HL-60/S4 treated with retinoic acid at 250 ng/mL for 4 days and 3 days (cell line): ENCODE measurements around the gene USP37.

Experiments
- in situ Hi-C: fragments of 300-500 bp; cut with MboI; formaldehyde crosslinking; loops from 2 replicates; pipeline ENCODE4 v1.7.0; 2022; ENCODE audit warnings: low sequenced_read_pairs

Gene USP37

GRCh38 chr2:218435003-218435982 is 132.9 kb downstream of the USP37 start:
- in situ Hi-C loops, result no loop called here

- in situ Hi-C loops, result no loop called here
Observed at GRCh38 chr2:218434456-218434855, 133.7 kb downstream of the USP37 start.

- in situ Hi-C loops, result no loop called here
Observed at GRCh38 chr2:218432676-218433365, 135.3 kb downstream of the USP37 start.

GRCh38 chr2:218431878-218432277 is 136.3 kb downstream of the USP37 start:
- in situ Hi-C loops, result no loop called here

- in situ Hi-C loops, result no loop called here
Observed at GRCh38 chr2:218430721-218431120, 137.4 kb downstream of the USP37 start.

- in situ Hi-C loops, result no loop called here
Observed at GRCh38 chr2:218429911-218430692, 138.0 kb downstream of the USP37 start.

- in situ Hi-C loops, result no loop called here
Observed at GRCh38 chr2:218428846-218429558, 139.1 kb downstream of the USP37 start.

- in situ Hi-C loops, result no loop called here
Observed at GRCh38 chr2:218427741-218428140, 140.4 kb downstream of the USP37 start.

GRCh38 chr2:218425531-218425930 is 142.6 kb downstream of the USP37 start:
- in situ Hi-C loops, result no loop called here

GRCh38 chr2:218423584-218423983 is 144.6 kb downstream of the USP37 start:
- in situ Hi-C loops, result loop anchor here (25.0 kb wide), 1 partner anchor 414 kb away; the partner anchor contains the start of gene PRKAG3

GRCh38 chr2:218422403-218423086 is 145.6 kb downstream of the USP37 start:
- in situ Hi-C loops, result loop anchor here (25.0 kb wide), 1 partner anchor 415 kb away; the partner anchor contains the start of gene PRKAG3

GRCh38 chr2:218421027-218421426 is 147.1 kb downstream of the USP37 start:
- in situ Hi-C loops, result loop anchor here (25.0 kb wide), 1 partner anchor 416 kb away; the partner anchor contains the start of gene PRKAG3

GRCh38 chr2:218419630-218420216 is 148.4 kb downstream of the USP37 start:
- in situ Hi-C loops, result loop anchor here (25.0 kb wide), 1 partner anchor 418 kb away; the partner anchor contains the start of gene PRKAG3

- in situ Hi-C loops, result loop anchor here (25.0 kb wide), 1 partner anchor 418 kb away; the partner anchor contains the start of gene PRKAG3
Observed at GRCh38 chr2:218418717-218419458, 149.3 kb downstream of the USP37 start, which contains the start of gene VIL1. Gene VIL1, plus strand, starts transcription at chr2:218419123. Its CDS starts 4,656 bp downstream, at chr2:218423779.

- in situ Hi-C loops, result loop anchor here (25.0 kb wide), 1 partner anchor 419 kb away; the partner anchor contains the start of gene PRKAG3
Observed at GRCh38 chr2:218418321-218418716, 149.8 kb downstream of the USP37 start.

GRCh38 chr2:218407717-218408116 is 160.4 kb downstream of the USP37 start:
- in situ Hi-C loops, result loop anchor here (25.0 kb wide), 1 partner anchor 430 kb away; the partner anchor contains the start of gene PRKAG3

- in situ Hi-C loops, result loop anchor here (25.0 kb wide), 1 partner anchor 430 kb away; the partner anchor contains the start of gene PRKAG3
Observed at GRCh38 chr2:218406949-218407618, 161.1 kb downstream of the USP37 start.
